Thyroid gland (tissue), 4 donors: ENCODE results near the gene IL1R1. TPM values are rescaled to one million over a fixed set of nuclear protein-coding genes. Genes with fewer than 3 reads are reported as not detected.

Source experiments
- DNase-seq, 2 donors: peaks; one replicate each; pipeline ENCODE4 v3.0.0-alpha.2; 2019
- H3K27ac ChIP-seq, 3 donors: fragments of 200-600 bp; sonication (generic); 1 replicate in 2 of 3; 2 replicates in 1 of 3; pipeline ENCODE4 v1.5.1; 2016 to 2019; ENCODE audit warnings: mild to moderate bottlenecking in 1 of 3, moderate library complexity in 1 of 3
- H3K27me3 ChIP-seq: fragments of 200-600 bp; sonication (generic); one replicate; pipeline ENCODE4 v1.5.1; 2019
- H3K36me3 ChIP-seq, 2 donors: fragments of 200-600 bp; sonication (generic); one replicate each; pipeline ENCODE4 v1.5.1; 2016 to 2019
- H3K4me1 ChIP-seq, 2 donors: fragments of 200-600 bp; sonication (generic); one replicate each; pipeline ENCODE4 v1.5.1; 2017 to 2019
- H3K4me3 ChIP-seq, 3 donors: fragments of 200-600 bp; sonication (generic); replicated peaks in 1 of 3; 1 replicate in 2 of 3; 2 replicates in 1 of 3; pipeline ENCODE4 v1.5.1; 2016; ENCODE audit warnings: mild to moderate bottlenecking in 1 of 3
- H3K9me3 ChIP-seq: fragments of 200-600 bp; sonication (generic); one replicate; pipeline ENCODE4 v1.5.1; 2017
- POLR2A ChIP-seq, 2 donors: fragments of 450-650 bp; IDR thresholded peaks; one replicate each; pipeline ENCODE4 v1.6.1; 2017; ENCODE audit warnings: antibody characterized with exemption in 2 of 2, mild to moderate bottlenecking in 2 of 2, moderate library complexity in 1 of 2
- WGBS, 2 donors: methylation state at CpG; one replicate each; pipeline ENCODE4 v1.1.5; 2017; 5-methylcytosine and 5-hydroxymethylcytosine counted together
- intact Hi-C: fragments of 100-400 bp; cut with DNase I; formaldehyde crosslinking; loops from one replicate; pipeline ENCODE4 v1.15.1; 2023
- total RNA-seq, 4 donors: library from RNA; depleted of rRNA; stranded (reverse); fragments of >200 nt; gene quantifications; one replicate each; pipeline ENCODE4 v1.2.3, GENCODE V29; 2016
- TF ChIP-seq, protein P1 (sequence below), 6 experiments: fragments of 200-600 bp in 3 of 6; fragments of 450-650 bp in 3 of 6; sonication (generic) in 3 of 6; IDR thresholded peaks; one replicate each; pipeline ENCODE4 v1.5.1; 2016 to 2019; ENCODE audit warnings: antibody characterized with exemption in 6 of 6, mild to moderate bottlenecking in 2 of 6, inconsistent platforms in 1 of 6, moderate library complexity in 1 of 6

The IL1R1 gene
- total RNA-seq, 4 donors from 2014 or later = 57.6 to 220 (median 103) TPM

DNA sequence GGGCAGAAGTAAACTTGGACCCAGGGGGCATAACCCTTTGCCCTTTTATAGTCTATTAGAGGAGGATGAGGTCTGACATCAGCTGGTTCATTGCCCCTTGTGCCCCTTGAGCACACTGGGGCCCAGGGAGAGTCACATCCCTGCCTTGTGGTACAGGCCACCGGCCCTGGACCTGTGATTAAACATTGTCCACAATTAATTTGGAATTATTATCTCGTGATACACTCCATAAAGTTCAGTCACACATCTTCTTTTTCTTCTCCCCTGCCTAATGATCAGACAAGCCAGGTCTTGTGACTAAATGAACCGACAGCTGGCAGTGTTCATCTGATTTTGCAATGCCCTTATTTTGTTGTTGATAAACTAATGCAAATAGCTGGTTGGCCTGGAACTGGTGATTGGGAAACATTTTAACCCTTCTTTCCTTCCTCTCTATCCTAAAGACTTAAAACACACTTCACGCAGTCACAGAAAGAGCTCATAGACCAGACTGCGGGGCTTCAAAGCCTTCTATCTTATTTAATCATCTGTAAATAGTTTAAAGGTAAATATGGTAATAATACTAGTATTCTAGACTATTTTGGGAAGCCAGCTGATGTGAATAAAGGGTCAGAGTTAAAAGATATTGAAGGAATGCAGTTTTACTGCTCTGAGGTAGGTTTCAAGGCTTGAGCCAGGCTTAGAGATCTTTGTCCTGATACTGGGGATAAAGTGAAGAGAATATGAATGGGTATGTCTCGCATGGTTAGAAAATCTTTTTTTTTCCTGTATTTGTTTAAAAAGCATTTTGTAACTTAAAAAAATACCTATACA is 13.4 kb downstream of the IL1R1 start:
- WGBS, 2 donors = 85 to 86% methylated on average over 6 of the region's 6 CpGs
- no peaks in the 10 kb centered on the region for H3K9me3 ChIP-seq
- H3K27me3 ChIP-seq = no peaks in the 10 kb centered on the region
- TF ChIP-seq, protein P1, sequence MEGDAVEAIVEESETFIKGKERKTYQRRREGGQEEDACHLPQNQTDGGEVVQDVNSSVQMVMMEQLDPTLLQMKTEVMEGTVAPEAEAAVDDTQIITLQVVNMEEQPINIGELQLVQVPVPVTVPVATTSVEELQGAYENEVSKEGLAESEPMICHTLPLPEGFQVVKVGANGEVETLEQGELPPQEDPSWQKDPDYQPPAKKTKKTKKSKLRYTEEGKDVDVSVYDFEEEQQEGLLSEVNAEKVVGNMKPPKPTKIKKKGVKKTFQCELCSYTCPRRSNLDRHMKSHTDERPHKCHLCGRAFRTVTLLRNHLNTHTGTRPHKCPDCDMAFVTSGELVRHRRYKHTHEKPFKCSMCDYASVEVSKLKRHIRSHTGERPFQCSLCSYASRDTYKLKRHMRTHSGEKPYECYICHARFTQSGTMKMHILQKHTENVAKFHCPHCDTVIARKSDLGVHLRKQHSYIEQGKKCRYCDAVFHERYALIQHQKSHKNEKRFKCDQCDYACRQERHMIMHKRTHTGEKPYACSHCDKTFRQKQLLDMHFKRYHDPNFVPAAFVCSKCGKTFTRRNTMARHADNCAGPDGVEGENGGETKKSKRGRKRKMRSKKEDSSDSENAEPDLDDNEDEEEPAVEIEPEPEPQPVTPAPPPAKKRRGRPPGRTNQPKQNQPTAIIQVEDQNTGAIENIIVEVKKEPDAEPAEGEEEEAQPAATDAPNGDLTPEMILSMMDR (IDR thresholded peaks at IDR 0.05) = no peak
- TF ChIP-seq POLR2A (IDR thresholded peaks at IDR 0.05) = no peak
- intact Hi-C loops = no loop called here
- H3K27ac ChIP-seq = peak overlapping the region; percentile 4 to 65 (median 65)
- H3K4me3 ChIP-seq = no peak overlapping the region
- peaks cover 8 to 24% of the 10 kb centered on the region in 2 donors for H3K36me3 ChIP-seq
- peaks cover 9 to 32% of the 10 kb centered on the region in 2 donors for H3K4me1 ChIP-seq
- no peak for DNase-seq

- intact Hi-C loops = no loop called here
- TF ChIP-seq, protein P1 (IDR thresholded peaks at IDR 0.05) = no peak
- TF ChIP-seq POLR2A (IDR thresholded peaks at IDR 0.05) = no peak
- Histone ChIP-seq H3K36me3 (peaks cover 8 to 24% of the 10 kb centered on the region in 2 donors), H3K4me1 (peaks cover 22 to 36% of the 10 kb centered on the region in 2 donors), H3K4me3 (no peak overlapping the region), H3K27ac (peak overlapping the region in 1 of 3 donors; percentile 50), H3K27me3 (no peaks in the 10 kb centered on the region), H3K9me3 (no peaks in the 10 kb centered on the region)
- no peak for DNase-seq
Observed at GRCh38 chr2:102158011-102158755, 15.6 kb downstream of the IL1R1 start.

DNA sequence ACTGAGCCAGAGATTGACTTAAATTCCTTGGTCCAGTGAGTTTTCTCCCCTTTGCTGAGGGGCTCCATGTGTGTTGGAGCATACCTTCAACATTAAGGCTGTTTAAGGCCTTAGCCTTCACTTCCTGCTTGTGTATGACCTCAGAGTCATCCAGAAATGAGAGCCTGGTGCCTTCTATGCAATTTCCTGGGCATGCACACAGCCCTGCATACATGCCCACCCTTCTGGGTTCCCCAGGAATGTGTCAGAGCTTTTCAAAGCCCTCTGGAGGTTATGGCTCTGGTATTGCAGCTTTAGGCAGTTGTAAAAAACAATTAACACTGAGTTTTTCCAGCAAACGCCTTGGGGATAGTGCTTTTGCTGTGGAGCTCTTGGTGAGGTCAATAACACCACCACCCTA is 16.7 kb downstream of the IL1R1 start:
- Histone ChIP-seq H3K27ac (peak overlapping the region in 2 of 3 donors; percentile 31 to 50), H3K27me3 (no peaks in the 10 kb centered on the region), H3K36me3 (peaks cover 6 to 20% of the 10 kb centered on the region in 2 donors), H3K9me3 (no peaks in the 10 kb centered on the region), H3K4me1 (peaks cover 22 to 36% of the 10 kb centered on the region in 2 donors), H3K4me3 (no peak overlapping the region)
- no peak for TF ChIP-seq POLR2A (IDR thresholded peaks at IDR 0.05)
- TF ChIP-seq, protein P1 (IDR thresholded peaks at IDR 0.05) = no peak
- WGBS, 2 donors = 40 to 50% methylated on average over 1 of the region's 1 CpG
- no peak for DNase-seq
- intact Hi-C loops = no loop called here

- Histone ChIP-seq H3K4me1 (peaks cover 15 to 18% of the 10 kb centered on the region in 2 donors), H3K27ac (peak overlapping the region in 2 of 3 donors; percentile 29 to 31), H3K27me3 (no peaks in the 10 kb centered on the region), H3K4me3 (no peak overlapping the region), H3K9me3 (no peaks in the 10 kb centered on the region), H3K36me3 (peaks cover 24 to 25% of the 10 kb centered on the region in 2 donors)
- WGBS, 2 donors = 47 to 55% methylated on average over 4 of the region's 4 CpGs
- no peak for TF ChIP-seq POLR2A (IDR thresholded peaks at IDR 0.05)
- TF ChIP-seq, protein P1 (IDR thresholded peaks at IDR 0.05) = peak in 5 of 6 experiments; percentile 45 to 82 (median 70)
- intact Hi-C loops = loop anchor here (5.0 kb wide), 1 partner anchor 144 kb away; no protein-coding TSS in a partner anchor
- peak; percentile 54 to 60 for DNase-seq
Observed at GRCh38 chr2:102166189-102166845, 23.8 kb downstream of the IL1R1 start.
